Right ventricle myocardium inferior (tissue), 1 donor: ENCODE results near the gene OLFML2A. TPM values are rescaled to one million over a fixed set of nuclear protein-coding genes. Genes with fewer than 3 reads are reported as not detected.
"Not testable (repeated sequence)": the region's sequence is repeated elsewhere in the genome, so short reads cannot be mapped to it uniquely, and the experiment has no call there.

ENCODE experiments used
- ATAC-seq: fragments of 200-7000 bp; cut with Tn5 transposase; one replicate; pipeline ENCODE4 v1.9.1; 2020; ENCODE audit warnings: mild to moderate bottlenecking, moderate library complexity
- DNase-seq: peaks from one replicate; pipeline ENCODE4 v3.0.0; 2021; ENCODE audit errors: missing footprints
- intact Hi-C: fragments of 100-400 bp; cut with DNase I; formaldehyde crosslinking; loops from one replicate; pipeline ENCODE4 v1.11.0; 2022
- total RNA-seq: library from RNA; stranded (reverse); fragmentation: NEBNext Ultra II Directional; extraction: Animal tissue kit (Norgen Biotek cat#: 25700); gene quantifications from one replicate; pipeline ENCODE4 v1.2.1, GENCODE V29; 2021
- donor health status: DM: no; HTN: yes; CAD: no; lungs with severe emphysema.

Gene OLFML2A
- total RNA-seq, 1 donor from 2014 or later, result 27.3 TPM

DNA sequence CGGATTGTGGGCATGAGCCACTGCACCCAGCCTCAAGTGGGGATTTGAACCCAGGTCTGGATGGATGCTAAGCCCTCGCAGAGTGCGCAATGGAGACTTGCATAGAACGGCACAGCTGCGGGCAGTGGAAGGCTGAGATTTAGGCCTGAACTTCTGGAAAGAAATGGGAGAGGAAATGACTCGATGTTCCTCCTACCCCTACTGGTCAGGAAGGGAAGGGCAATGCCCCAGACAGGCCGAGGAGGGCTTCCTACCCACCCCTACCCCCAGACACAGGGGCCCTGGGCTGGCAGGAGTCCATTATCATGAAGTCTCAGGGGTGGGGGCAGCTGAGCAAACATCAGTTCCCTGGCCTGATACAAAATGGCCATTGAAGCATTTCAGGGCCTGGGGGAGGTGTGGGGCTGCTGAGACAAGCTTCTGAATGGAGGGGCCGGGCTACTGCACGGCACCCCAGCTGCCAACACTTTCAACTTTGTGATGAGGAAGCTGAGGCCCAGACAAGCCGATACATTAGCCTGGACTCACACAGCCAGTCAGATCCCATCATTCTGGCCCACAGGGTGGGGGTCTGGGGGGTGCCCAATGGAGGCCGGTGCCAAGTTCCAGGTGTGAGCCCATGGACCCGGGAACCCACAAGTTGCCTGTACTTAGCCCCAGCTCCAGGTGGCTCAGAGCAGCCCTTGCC, 62.8 kb downstream of the OLFML2A start:
- no peak for ATAC-seq
- DNase-seq, result no peak
- intact Hi-C loops, result no loop called here

- ATAC-seq (no peak), DNase-seq (no peak)
- intact Hi-C loops, result no loop called here
Observed at GRCh38 chr9:124840300-124840833, 63.4 kb downstream of the OLFML2A start.

- no peak for ATAC-seq
- no peak for DNase-seq
- intact Hi-C loops, result no loop called here
Observed at GRCh38 chr9:124841075-124841821, 64.3 kb downstream of the OLFML2A start.

- DNase-seq (no peak), ATAC-seq (no peak)
- intact Hi-C loops, result no loop called here
Observed at GRCh38 chr9:124843456-124844034, 66.6 kb downstream of the OLFML2A start.

- DNase-seq, result no peak
- intact Hi-C loops, result no loop called here
- ATAC-seq, result no peak
Observed at GRCh38 chr9:124844291-124844690, 67.4 kb downstream of the OLFML2A start.

GRCh38 chr9:124846467-124846866, 69.5 kb downstream of the OLFML2A start:
- intact Hi-C loops, DNase-seq, ATAC-seq: not testable (repeated sequence)

DNA sequence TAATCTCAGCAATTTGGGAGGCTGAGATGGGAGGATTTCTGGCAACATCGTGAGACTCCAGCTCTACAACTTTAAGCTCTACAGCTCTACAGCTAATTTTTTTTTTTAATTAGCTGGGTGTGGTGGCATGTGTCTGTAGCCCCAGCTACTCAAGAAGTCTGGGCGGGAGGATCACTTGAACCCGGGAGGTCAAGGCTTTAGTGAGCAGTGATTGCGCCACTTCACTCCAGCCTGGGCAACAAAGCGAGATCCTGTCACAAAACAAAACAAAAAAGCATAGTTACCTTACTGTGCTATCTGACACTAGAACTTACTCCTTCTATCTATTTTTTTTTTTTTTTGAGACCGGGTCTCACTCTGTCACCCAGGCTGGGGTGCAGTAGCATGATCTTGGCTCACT, 70.0 kb downstream of the OLFML2A start:
- intact Hi-C loops, result no loop called here
- no peak for ATAC-seq
- DNase-seq, result no peak

GRCh38 chr9:124849801-124850200, 72.9 kb downstream of the OLFML2A start:
- intact Hi-C loops, result loop anchor here (2.0 kb wide), 1 partner anchor 15 kb away; no protein-coding TSS in a partner anchor
- ATAC-seq (no peak), DNase-seq (no peak)

DNA sequence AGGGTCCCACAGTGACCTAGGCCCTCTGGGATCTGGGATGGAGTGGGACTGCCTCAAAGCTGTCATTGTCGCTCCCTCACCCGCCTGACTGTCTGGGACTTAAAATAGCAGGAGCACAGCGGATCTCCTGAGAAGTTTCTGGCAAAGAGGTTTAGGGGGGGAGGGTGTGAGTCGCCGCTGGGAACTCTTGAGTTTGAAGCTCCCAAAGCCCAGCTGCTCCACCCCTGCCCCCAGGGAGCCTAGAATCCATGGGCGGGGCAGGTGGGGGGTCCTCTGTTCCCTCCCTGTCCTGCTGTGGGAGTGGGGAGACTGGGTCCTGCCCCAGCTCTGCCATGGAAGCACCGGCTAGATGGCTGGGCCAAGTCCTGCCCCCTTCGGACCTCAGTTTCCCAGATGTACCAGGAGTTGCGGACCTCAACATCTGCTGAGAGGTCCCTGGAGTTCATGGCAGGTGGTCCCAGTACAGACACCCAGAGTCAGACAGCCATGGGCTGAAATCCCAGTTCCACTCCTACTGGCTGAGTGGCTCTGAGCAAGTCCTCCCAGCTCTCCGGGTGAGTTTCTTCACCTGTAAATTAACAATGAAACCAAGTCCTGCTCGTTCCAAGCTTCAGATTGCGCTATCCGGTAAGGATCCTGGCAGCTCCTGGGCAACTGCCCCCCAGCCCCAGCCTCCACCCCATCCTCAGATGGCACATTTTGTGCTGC, 75.3 kb downstream of the OLFML2A start:
- intact Hi-C loops, result loop anchor here (1.0 kb wide), 1 partner anchor 78 kb away; no protein-coding TSS in a partner anchor
- peak; percentile 51 for ATAC-seq

GRCh38 chr9:124852829-124853531, 76.0 kb downstream of the OLFML2A start, which contains the start of gene WDR38:
Gene WDR38 (plus strand): TSS chr9:124853460. CDS start chr9:124853532, 72 bp downstream.
- ATAC-seq (peak; percentile 90), DNase-seq (peak; percentile 92)
- intact Hi-C loops, result loop anchor here (1.0 kb wide), 1 partner anchor 79 kb away; no protein-coding TSS in a partner anchor

More for the DNA sequence above, 75.3 kb downstream of the OLFML2A start:
- DNase-seq, result no peak

GRCh38 chr9:124853605-124854143, 76.7 kb downstream of the OLFML2A start:
- intact Hi-C loops, result no loop called here
- ATAC-seq (no peak), DNase-seq (no peak)

- ATAC-seq, result no peak
- intact Hi-C loops, result no loop called here
- DNase-seq, result no peak
Observed at GRCh38 chr9:124854161-124854560, 77.2 kb downstream of the OLFML2A start.

- ATAC-seq, result no peak
- intact Hi-C loops, result no loop called here
- no peak for DNase-seq
Observed at GRCh38 chr9:124854822-124855221, 77.9 kb downstream of the OLFML2A start.

GRCh38 chr9:124855566-124855943, 78.6 kb downstream of the OLFML2A start:
- ATAC-seq (no peak), DNase-seq (no peak)
- intact Hi-C loops, result no loop called here

DNA sequence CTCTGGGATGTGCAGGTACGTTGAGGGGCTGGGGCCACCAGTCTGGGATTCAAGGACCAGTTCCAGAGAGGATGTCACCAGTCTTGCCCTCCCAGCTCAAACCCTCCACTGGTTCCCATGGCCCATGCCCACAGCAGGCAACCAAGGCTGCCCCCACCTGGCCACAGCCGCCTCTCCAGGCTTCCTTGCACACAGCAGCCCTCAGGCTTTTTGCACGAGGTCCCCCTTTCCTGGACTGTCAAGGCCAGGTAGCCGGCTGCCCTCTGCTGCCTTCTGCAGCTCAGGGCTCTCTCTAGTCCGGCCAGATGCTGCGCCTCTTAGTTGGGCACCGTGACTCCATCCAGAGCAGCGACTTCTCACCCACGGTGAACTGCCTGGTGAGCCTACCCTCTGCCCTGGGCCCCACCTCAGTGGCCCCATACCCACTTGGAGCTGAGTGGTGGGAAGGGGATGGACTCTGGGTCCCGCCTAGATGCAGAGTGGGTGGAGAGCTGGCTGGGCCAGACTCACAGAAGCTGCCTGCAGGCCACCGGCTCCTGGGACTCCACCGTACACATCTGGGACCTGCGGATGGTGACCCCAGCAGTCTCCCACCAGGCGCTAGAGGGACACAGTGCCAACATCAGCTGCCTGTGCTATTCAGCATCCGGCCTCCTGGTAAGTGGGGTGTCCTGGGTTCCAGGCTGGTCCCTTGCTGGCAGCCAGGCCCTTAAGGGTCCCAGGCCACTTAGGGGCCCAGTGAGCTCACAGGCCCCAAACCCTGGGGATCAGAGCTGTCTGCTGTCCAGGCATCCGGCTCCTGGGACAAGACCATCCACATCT, 79.2 kb downstream of the OLFML2A start:
- DNase-seq (no peak), ATAC-seq (no peak)
- intact Hi-C loops, result no loop called here

GRCh38 chr9:124857533-124858162, 80.7 kb downstream of the OLFML2A start:
- ATAC-seq (no peak), DNase-seq (no peak)
- intact Hi-C loops, result no loop called here
